Measurements from ENCODE around the gene LDLRAD3.
"Not testable (repeated sequence)": the region's sequence is repeated elsewhere in the genome, so short reads cannot be mapped to it uniquely, and the experiment has no call there.

Gene LDLRAD3

DNA sequence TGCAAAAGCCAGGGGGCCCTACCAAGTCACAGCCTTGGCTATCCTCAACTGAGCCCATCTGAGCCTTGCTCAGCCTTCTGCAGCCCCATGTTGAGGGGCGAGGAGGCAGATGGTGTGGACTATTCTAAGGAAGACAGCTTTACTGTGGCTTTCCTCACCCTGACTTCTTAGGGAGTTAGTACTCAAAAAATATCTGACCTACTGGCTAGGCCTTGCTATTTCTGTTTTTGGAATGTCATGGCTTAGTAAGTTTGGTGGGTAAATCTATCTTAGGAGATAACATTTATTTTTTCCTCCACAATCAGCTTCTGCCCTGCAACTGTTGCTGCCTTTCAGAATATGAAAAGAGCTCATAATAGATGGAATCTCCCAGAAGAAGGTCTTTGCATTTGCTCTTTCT is 80.9 kb downstream of the LDLRAD3 start:
- no peak for DNase-seq

DNA sequence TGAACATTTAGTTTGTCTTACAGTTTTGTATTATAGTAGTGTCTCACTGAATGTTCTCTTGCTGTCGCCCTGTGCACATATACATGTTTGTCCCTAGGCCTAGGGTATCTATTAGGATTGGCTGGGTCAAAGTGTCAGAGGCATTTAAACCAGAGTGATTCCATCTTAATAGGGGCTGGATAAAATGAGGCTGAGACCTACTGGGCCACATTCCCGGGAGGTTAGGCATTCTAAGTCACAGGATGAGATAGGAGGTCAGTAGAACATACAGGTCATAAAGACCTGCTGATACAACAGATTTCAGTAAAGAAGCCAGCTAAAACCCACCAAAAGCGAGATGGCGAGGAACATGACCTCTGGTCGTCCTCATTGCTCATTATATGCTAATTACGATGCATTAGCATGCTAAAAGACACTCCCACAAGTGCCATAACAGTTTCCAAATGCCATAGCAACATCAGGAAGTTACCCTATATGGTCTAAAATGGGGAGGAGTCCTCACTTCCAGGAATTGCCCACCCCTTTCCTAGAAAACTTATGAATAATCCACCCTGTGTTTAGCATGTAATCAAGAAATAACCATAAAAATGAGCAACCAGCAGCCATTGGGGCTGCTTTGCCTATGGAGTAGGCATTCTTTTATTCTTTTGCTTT is 82.6 kb downstream of the LDLRAD3 start:
- DNase-seq, result no peak

DNA sequence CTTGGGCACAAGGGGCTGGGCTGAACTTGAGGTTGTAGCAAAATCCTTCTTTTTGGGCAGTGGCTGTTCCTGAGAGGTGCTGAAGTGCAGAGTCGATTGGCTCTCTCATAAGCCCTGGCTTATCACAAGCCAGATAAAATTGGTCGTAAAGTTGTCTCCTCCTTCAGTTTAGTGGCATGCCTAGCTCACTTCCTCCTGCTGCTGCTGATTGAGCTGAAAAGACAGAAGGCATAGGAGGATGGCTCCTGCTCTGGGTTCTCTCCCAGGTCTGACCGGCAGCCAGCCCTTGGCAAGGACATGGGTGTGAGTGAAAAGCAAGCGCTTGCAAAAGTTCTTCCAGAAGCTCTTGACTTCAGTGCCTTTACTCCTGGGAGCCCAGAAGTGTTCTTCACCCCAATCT is 83.9 kb downstream of the LDLRAD3 start:
- no peak for DNase-seq

DNA sequence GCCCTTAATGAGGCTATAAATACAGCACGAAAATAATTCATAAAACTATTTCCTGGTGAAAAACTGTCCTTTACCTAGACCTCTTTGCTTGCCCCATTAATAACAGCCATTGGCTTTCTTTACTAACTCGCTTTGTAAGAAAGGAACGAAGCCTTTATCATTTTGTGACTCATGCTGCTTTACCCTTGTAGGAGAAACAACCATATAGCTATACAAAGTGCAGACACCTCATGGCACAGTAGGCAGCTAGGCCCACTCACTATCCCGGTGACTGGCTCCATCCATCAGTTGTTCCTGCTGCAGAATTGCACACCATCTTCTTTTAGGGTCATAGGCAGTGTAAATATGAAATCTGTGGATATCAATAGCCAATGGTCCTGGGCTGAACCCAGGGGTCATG is 85.8 kb downstream of the LDLRAD3 start:
- DNase-seq, result no peak

DNA sequence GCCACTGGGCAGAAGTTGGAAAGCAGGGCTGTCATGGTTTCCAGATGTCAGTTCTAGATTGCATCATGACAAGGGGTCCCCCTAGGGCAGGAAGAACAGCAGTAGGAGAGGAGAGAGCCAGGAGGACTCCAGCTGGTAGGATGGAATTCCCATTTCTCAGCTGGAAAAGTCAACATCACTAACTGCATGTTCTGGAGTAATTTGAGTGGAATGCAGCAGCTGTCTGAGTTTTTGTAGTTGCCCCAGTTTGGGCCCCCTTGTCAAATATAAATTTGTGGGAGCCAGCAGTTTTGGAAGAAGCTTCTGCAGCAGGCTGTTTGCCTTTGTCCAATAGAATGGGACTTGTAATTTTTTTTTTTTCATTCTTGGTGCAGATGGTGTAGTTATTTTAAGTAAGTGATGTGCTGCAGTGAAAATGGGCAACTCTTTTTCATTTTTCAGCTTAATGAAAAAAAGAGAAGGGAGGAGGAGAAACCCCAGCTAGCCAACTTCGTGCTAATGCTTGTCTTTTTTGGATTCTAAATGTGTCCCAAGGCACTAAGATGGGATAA is 86.9 kb downstream of the LDLRAD3 start:
- no peak for DNase-seq

DNA sequence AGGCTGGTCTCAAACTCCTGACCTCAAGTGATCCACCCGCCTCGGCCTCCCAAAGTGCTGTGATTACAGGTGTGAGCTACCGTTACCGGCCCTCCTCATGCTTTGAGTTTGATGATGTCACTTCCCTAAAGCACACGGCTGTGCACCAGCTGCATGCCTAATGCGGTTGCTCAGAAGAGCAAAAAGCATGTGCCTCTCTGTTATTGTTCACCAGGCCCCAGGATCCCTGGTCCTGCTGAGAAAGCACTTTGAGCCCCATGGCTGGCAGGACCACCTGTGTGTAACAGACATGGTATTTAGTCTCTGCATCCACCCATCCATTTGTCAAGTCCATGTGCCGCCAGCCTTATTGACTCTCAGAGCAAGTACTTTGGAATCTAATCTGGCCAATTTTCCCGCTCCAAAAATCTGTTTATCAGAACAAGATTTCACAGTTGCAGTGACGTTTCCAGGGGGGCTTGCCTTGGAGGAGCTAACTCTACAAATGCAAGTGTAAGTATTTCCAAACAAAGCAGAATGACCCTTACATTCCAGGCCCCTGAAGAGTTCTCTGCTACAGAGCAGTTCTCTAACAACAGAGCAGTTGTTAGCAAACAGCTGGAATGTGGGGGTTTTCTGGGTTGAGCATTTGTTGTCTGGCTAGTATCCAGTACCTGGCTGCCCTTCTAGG is 89.4 kb downstream of the LDLRAD3 start:
- no peak for DNase-seq

DNA sequence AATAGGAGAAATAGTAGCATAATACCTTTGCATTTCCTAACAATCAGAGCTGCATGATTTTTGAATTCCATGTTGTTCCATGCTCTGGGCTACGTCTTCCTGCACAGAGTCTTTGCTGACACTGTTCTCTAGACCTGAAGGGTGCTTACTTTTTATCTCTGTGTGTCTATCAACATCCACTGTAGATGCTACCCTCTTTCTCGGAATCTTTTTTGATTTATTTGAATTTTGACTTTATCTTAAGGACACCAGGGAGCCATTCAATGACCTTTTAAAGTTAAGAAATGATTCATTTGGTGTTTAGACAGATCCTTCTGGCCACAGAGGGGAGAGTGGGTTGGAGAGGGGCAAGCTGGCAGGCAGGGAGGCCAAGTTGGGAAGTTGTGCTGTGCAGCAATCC is 90.1 kb downstream of the LDLRAD3 start:
- no peak for DNase-seq

DNA sequence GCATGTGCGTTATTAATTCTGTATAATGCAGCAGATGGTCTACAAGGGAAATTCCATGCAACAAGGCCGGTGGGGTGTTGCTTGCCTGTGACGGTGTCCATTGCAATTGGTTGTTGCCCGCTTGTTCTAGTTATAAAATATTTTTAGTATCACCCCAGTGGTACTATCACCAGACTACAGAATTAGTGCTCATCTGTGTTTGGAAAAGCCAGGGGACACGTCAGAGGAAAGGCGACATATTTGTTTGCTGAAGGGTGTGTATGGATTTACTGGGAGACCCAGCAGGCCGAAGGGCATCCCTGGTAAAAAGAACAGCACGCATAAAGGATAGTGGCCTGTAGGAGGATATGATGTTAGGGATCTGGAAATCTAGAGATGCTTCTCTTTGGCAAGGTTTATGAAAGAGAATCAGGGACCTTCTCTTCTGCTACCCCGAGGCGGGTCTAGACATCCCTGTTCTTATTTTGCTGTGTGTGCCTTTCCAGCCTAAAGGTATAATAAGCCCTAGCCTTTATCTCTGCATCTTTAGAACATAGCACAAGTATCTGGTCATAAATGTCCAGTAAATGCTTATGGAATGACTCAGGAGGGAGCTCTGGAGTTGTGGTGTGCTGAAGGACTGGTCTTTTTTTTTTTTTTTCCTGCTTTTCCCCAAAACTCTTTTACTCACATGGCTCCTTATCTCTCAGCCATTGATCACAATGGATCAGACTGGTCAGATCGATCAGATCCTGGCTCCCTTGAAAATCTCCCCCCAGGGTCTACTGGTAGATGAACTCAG is 90.9 kb downstream of the LDLRAD3 start:
- no peak for DNase-seq

DNA sequence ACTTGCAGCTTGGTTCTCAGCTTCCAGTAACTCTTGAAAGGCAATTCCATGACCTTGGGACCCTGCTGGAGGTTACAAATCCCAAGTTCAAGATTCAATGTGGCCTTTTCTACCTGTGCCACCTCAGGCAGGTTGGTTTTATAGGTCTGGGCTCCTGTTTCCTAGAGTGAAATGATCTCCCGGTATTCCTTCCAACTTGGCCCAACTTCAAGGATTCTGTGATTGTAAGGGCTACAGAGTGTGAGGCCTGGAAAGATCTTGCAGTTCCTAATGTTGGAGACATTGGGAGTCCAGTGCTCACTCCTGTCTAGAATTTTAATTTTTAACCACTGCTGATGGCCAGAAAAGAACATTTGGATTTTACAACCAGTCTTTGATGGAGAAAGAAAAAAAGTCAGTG is 91.6 kb downstream of the LDLRAD3 start:
- DNase-seq, result no peak

DNA sequence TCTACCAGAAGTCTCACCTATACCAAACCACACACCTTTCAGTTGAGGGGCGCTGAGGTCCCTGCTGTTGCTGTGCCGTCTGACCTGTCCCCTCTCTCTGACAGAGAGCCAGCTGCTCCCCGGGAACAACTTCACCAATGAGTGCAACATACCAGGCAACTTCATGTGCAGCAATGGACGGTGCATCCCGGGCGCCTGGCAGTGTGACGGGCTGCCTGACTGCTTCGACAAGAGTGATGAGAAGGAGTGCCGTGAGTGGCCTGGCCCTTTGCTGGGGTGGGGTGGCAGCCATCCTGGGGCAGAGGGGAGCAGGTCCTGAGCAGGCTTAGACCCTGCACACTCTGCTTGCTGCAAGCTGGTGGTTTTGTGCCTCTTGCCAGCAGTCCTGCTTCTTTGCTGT is 92.1 kb downstream of the LDLRAD3 start:
- no peak for DNase-seq

DNA sequence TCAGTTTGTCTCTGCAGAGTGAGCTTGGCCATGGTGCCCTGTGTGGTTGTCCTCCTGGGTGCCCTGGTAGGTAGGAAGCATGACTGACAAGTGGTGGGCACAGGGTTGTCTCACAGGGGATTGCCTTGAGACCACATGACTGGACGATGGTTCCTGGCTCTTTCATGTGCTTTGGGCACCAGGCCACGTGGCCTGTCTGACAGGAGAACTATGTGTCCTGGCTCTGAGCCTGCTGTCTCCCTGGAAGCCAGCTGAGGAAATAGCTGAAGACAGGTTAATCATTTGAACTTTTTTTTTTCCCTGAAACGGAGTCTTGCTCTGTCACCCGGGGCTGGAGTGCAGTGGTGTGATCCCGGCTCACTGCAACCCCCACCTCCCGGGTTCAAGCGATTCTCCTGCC is 93.2 kb downstream of the LDLRAD3 start:
- DNase-seq, result no peak

DNA sequence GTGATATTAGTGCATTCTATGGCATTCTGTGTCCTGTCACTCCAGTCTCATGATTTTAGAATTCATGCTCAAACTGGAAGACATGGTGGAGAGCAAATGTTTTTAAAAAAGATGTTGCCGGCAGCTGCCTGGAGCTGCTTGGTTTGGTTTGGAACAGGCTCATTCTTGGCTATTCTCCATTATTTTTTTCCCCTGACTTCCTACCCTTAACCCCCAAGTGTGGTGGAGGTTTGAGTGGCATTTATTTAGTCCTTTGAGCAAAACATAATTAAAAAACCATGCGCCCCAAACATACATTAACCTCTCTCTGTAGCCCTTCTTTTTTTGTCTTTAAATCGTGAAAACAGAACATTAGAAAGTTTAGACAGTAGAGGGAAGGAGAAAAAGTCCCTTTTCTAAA is 94.7 kb downstream of the LDLRAD3 start:
- DNase-seq, result no peak

DNA sequence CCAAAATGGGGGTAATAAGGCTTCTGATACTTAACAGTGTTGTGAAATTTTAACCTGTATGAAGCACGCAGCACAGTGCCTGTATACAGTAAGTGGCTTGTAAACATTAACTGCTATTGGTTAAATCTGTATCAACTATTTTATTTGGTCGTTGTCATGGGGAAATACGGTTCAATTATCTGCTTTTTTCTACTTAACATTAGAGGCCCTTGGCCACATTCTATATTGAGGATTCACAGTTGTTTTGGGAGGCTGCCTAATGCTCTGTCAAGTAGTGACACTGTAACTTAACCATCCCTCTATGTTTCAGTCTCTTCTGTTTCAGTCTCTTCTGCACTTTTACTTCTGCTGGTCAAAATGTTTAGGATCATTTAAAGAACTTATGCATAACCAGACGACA is 95.6 kb downstream of the LDLRAD3 start:
- DNase-seq, result no peak

DNA sequence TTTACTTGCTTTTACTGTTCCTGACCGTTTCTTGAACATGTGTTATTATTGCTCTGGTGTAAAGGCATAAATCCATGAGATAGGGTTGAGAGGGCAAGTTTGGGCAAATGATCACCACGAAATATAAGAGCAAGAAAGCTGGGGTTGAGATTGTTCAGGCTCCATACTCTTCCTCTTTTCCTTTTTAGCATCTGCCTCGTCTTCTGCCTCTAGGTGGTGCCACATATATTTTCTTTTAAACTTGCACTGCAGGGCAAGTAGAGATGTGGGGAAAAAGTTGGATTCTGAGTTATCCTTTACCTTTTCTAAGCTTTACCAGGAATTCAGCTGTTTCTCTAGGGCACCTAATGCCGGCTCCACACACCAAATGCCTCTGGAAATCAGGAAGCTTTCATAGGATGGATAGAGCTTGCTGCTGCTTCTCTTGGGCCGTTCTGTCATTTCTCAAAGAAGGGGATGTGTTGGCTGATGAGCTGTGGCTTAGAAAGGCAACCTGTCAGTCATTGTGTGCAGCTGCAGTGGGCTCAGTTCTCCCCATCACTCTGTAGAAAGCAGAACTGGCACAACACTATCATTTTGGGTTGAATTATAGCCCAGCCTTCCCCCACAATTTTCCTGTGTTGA is 98.2 kb downstream of the LDLRAD3 start:
- DNase-seq, result no peak

DNA sequence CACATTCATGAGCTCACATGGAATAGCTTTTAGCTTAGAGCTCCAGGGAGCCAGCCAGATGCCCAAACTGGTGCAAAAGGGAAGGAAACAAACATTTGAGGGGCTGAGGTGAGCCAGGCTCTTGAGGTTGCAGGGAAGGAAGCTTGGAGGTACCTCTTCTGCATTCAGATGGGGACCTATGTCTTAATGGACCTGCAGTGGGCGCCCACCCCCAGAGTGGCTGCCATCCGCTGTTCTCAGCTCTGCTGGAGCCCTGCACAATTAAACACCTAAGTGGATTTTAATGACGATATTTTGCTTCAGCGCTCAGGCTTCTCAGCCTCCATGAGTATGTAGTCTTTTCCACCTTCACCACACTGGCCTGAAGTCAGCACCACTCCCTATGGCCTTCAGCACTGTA is 100.8 kb downstream of the LDLRAD3 start:
- no peak for DNase-seq

DNA sequence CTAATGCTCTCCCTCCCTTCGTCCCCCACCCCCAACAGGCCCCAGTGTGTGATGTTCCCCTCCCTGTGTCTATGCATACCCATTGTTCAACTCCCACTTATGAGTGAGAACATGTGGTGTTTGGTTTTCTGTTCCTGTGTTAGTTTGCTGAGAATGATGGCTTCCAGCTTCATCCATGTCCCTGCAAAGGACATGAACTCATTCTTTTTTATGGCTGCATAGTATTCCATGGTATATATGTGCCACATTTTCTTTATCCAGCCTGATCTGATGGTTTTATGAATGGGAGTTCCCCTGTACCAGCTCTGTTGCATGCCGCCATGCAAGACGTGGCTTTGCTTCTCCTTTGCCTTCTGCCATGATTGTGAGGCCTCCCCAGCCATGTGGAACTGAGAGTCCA is 102.1 kb downstream of the LDLRAD3 start:
- not testable (repeated sequence) for DNase-seq

DNA sequence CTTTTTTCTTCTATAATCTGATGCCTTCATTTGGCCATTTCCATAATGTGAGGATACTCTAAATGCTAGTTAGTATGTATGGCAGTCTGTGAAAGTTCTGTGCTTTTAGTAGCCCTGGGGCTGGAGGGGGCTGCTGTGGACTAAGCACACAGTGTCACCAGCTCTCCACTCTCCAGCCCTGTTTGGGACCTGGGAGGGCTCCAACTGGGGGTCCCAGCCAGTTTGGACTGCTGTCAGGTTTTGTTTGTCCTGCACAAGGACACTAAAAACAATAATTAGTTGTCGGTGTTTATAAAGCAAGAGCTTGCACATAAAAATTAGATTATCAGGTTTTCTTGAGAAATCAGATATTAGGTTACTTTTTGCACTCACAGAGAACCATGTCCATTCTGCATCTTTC is 103.1 kb downstream of the LDLRAD3 start:
- no peak for DNase-seq

DNA sequence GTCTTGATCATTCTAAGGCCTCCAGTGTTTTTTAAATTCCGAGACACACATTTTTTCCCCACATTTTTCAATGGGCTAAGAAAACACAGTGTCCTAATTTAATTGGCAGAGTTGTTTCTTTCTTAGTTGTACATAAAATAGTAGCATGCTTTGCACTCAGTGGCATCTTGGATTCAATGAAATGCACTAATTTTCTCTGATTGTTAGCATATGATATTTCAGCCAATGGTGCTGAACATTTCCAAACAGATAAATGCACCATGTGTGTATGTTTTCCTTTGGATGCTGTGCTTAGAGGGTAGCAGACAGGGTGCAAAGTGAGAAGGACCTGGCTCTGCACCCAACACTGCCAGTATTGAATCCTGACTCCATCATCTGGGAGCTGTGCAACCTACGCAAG is 103.5 kb downstream of the LDLRAD3 start:
- no peak for DNase-seq

DNA sequence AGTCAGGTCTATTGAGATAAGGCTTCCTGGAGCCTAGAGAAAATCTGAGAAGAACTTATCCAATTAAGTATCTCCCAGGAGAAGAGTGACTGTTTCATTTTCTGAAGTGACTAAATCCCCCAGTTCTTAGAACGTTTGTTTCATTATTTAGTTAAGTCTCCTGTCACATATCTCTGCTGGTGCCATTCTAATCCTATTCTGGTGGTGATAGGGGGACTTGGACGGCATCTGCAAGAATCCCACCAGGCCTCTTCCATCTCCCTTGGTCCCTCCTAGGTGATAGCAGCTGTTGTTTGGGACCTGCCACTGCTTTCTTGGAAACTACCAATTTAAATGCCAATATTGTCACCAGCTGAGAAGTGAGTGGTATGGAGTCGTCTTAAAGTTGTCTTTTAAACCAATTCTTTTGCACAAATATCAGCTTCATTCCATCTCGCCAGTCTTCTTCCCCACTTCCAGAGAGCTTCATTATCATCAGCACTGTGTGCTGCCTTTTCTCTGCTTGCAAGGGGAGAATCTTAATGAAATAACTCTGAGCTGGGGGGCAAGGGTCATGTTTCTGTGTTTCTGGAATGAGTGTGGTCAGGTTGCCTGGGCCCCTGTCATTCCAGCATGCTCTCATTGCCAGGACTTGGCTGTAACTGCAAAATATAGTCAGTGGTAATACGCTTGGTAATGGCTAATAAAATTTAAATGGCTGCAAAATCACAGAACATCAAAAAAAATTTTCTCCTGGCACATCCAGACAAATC is 104.8 kb downstream of the LDLRAD3 start:
- no peak for DNase-seq

DNA sequence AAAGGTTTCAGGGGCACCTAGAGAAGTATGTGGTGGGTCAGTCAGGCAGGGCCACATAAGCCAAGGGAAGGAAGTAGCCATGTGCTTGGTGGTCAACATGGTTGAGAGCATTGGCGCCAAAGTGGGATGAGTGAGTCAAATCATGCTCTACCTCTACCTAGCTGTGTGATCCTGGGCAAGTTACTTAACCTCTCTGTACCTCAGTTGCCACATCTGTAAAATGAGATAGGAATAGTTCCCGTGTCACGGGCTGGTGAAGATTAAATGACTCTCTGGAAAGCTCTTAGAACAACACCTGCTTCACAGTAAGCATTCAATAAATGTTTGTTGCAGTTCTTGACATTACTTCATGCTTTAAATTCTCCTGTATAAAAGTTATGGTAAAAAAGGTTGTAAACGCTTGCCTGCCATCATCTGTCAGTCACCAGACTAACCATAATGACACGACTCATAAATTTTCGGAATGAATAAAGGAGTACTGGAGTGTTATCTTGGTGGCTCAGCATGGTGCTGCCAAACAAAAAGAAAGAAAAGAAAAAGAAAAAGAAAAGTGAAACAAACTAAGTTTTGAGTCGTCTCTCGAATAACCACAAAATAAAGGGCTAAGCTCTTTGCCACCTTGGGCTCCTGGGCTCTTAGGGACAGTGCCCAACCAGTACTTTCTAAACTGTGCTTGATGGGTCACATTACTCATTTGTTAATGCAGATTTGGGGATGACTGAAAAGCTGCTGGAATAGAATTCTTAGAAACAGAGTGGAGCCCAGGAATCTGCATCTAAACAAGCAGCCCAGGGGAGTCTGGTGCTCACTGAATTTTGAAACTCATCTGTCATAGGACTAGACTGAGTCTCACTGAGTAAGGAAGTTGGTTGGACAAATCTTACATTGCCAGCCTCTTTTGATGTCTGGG is 107.6 kb downstream of the LDLRAD3 start:
- no peak for DNase-seq

DNA sequence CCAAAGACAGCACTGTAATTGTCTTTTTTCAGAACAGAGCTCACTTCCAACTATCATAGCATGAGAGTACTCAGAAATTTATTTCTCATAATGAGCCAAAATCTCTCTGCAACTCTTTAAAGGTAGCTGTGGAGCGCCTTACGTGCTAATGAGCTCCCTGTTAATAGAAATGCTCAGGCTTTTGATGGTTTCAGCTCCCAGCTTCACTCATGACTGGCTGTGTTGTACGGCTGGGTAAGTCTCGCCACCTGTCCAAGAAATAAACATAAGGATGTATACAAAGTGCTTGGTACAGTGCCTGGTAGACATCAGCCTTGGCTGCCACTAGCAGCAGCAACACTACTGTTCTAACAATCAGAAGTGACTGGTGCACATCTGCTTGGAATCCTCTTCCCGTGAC is 109.4 kb downstream of the LDLRAD3 start:
- no peak for DNase-seq

DNA sequence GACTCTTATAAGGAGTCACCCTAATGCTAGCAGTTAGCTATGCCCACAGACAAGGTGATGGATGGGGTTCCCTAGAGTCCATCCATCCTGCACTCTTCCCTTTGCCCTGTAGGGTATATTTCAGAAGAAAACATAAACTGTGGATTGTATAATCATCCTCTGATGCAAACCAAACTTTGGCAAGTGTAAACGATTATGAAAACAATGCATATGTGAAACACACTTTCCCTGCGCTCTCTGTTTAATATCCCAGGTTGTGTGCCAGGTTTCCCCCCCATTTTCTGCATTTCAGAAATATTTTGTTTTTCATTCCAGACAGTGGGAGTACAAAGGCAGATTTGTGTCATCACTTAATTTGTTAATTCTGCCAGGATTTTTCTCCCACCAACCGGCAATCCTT is 110.0 kb downstream of the LDLRAD3 start:
- DNase-seq, result no peak
